Measurements from ENCODE around the gene FGF8. TPM values are rescaled to one million over a fixed set of nuclear protein-coding genes. Genes with fewer than 3 reads are reported as not detected.

The FGF8 gene
- total and polyA plus RNA-seq, 10 of the 15 experiments (the other 5 are each of a cell fraction or from before 2014, with no cell fraction given): 0.08 to 0.43 (median 0.17) TPM; not detected in 7

DNA sequence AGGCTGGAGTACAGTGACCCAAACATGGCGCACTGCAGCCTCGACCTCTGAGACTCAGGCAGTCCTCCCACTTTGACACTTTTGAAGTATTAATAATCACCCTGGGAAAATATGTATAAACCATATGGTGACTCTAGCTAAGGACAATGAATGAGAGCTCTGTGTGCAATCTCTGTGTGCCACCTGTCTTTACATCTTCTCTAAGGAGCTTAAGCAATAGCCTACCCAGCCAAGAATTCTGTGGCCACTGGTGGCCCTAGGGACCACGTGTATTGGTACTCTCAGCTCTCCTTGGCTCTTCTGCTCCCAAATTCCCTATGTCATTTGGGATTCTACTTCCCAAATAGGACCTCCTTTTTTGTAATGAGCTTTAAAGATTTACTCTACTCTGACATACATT lies 23.7 kb downstream of the FGF8 start (continued):
- TF ChIP-seq JUNB (IDR thresholded peaks at IDR 0.05) (no peak), HDGF (IDR thresholded peaks at IDR 0.05) (no peak), CHD2 (IDR thresholded peaks at IDR 0.05; ENCODE audit: borderline replicate concordance, low read depth, low read length) (no peak)

DNA sequence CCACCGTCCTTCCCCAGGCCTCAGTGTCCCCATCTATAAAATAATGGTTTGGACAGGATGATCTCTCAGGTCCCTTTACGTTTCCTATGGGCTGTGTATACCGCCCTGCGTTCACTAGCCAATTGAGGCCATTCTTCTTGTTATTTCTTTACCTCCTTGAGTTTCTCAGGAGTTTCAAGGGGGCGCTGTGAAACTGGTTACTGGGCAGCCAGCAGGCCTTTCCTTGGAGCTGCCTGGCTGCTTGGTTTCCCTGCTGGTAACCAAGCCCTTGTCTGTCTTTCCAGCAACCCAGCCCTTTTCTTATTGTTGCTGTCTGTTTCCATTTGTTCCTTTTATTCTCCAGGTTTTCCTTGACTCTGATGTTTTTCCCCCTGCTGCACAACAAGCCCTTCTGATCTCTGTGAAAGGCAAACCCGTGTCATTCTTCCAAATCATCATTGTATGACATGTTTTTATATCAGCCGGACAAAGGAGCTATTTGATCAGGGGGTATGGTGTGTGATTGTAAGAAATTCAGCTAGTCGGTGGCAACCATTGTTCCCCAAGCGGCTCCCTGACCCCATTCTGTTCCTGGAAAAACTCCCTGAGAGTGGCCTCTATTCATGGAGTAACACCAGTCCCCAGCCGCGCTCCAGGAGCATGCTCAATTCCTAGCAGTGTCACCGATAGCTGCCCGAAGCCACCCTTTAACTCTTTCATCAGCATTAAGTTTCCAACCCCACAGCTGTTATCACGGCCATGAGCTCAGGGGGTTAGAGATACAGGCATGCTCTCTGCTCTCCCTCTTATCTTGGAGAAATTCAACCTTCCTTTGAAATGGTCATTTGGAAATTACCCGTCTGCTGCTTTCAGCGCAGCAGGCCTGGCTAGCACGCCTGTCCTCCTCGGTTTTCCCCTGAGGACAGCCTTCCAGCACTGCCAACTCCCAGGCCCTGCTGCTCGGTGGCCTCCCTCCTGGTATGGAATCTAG lies 26.6 kb downstream of the FGF8 start:
- no peaks in the 10 kb centered on the region for H3K36me3 ChIP-seq (ENCODE audit: control insufficient read depth in 2 of 2, insufficient read depth in 2 of 2, low read length in 1 of 2)

More for the DNA sequence above, 26.6 kb downstream of the FGF8 start:
- BruUV-seq (replicated peaks): no TSS peak
- Histone ChIP-seq H3K9me3 (replicated peaks; ENCODE audit: control insufficient read depth, insufficient read depth, low read length) (no peaks in the 10 kb centered on the region), H2AFZ (ENCODE audit: control insufficient read depth, low read depth, low read length) (no peak overlapping the region), H3K4me2 (ENCODE audit: control insufficient read depth, insufficient read depth) (no peak overlapping the region), H3K79me2 (ENCODE audit: control insufficient read depth, insufficient read depth, low read length) (no peaks in the 10 kb centered on the region), H3K27ac (ENCODE audit: control insufficient read depth, insufficient read depth) (no peak overlapping the region), H3K4me1 (ENCODE audit: control insufficient read depth, insufficient read depth, low read length) (no peaks in the 10 kb centered on the region), H3K9ac (ENCODE audit: control insufficient read depth, insufficient read depth, low read length) (no peak overlapping the region), H3K4me3 (no peak overlapping the region), H4K20me1 (ENCODE audit: control insufficient read depth, insufficient read depth) (no peaks in the 10 kb centered on the region), H3K27me3 (replicated peaks in 1 of 2; ENCODE audit: control insufficient read depth in 2 of 2, insufficient read depth in 2 of 2, low read length in 1 of 2) (no peaks in the 10 kb centered on the region; a peak in 1 of 4 replicates)
- ChIA-PET RAD21 (ENCODE audit: unreplicated experiment) (no interaction called here), POLR2A (interaction anchor here (0.6 kb wide), 1 partner anchor 337 kb away, joined by 3 read pairs; no protein-coding TSS in a partner anchor), SMC1A (ENCODE audit: uncharacterized antibody, unreplicated experiment) (interaction anchor here (0.8 to 1.0 kb wide), 3 partner anchors 9 to 22 kb away, joined by 3 to 4 read pairs (median 4); no protein-coding TSS in a partner anchor), CTCF (interaction anchor here (0.6 to 1.1 kb wide), 3 partner anchors 55 to 535 kb away, joined by 3 to 4 read pairs (median 3); no protein-coding TSS in a partner anchor)
- ATAC-seq: no peak
- FAIRE-seq: no peak
- in situ Hi-C loops (cut with MboI) (no loop called here), intact Hi-C loops (cut with micrococcal nuclease; ENCODE audit: unreplicated experiment) (no loop called here)
- DNase-seq (ENCODE audit: low read depth, low spot score): no peak
- WGBS (ENCODE audit: insufficient coverage, insufficient replicate concordance, low lambda C conversion rate, missing lambda C conversion rate): 60% methylated on average over 19 of the region's 19 CpGs
- TF ChIP-seq MYB (IDR thresholded peaks at IDR 0.05; ENCODE audit: borderline replicate concordance, low read depth, low read length) (no peak), CHD2 (IDR thresholded peaks at IDR 0.05; ENCODE audit: borderline replicate concordance, low read depth, low read length) (no peak), RB1 (IDR thresholded peaks at IDR 0.05; ENCODE audit: borderline replicate concordance) (no peak)
- TF ChIP-seq, protein P1, sequence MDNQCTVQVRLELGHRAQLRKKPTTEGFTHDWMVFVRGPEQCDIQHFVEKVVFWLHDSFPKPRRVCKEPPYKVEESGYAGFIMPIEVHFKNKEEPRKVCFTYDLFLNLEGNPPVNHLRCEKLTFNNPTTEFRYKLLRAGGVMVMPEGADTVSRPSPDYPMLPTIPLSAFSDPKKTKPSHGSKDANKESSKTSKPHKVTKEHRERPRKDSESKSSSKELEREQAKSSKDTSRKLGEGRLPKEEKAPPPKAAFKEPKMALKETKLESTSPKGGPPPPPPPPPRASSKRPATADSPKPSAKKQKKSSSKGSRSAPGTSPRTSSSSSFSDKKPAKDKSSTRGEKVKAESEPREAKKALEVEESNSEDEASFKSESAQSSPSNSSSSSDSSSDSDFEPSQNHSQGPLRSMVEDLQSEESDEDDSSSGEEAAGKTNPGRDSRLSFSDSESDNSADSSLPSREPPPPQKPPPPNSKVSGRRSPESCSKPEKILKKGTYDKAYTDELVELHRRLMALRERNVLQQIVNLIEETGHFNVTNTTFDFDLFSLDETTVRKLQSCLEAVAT (IDR thresholded peaks at IDR 0.05): no peak
